Measurements from ENCODE around the gene C3orf49.

Gene C3orf49

DNA sequence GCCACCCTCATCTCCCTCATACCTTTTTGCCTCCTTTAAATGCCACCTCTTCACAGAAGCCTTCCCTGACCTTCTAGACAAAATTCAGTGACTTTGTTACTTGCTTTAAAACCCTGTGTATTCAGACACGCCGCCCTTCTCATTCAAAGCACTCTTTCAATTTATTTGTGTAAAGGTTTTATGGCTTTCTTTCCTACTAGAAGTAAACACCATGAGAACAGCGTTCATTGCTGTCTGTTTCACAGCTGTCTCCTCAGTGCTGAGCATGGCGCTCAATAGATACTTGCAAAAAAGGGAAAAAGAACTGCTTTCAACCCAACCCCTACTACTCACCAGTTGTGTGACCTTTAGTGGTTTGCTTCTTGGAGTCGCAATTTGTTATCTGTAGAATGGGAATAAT, 61.6 kb downstream of the C3orf49 start:
- DNase-seq (ENCODE audit: low read depth): no peak
- TF ChIP-seq MAX (IDR thresholded peaks at IDR 0.05; ENCODE audit: low read depth, low read length) (no peak), POLR2A (IDR thresholded peaks at IDR 0.05; ENCODE audit: extremely low read depth, insufficient read length) (no peak), MYC (IDR thresholded peaks at IDR 0.05; ENCODE audit: low read depth, low read length) (no peak)
- TF ChIP-seq, protein P1, sequence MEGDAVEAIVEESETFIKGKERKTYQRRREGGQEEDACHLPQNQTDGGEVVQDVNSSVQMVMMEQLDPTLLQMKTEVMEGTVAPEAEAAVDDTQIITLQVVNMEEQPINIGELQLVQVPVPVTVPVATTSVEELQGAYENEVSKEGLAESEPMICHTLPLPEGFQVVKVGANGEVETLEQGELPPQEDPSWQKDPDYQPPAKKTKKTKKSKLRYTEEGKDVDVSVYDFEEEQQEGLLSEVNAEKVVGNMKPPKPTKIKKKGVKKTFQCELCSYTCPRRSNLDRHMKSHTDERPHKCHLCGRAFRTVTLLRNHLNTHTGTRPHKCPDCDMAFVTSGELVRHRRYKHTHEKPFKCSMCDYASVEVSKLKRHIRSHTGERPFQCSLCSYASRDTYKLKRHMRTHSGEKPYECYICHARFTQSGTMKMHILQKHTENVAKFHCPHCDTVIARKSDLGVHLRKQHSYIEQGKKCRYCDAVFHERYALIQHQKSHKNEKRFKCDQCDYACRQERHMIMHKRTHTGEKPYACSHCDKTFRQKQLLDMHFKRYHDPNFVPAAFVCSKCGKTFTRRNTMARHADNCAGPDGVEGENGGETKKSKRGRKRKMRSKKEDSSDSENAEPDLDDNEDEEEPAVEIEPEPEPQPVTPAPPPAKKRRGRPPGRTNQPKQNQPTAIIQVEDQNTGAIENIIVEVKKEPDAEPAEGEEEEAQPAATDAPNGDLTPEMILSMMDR (IDR thresholded peaks at IDR 0.05; ENCODE audit: low read depth, low read length): no peak
- no peak overlapping the region for H3K4me3 ChIP-seq (ENCODE audit: low read depth, low read length)

GRCh38 chr3:63886858-63887257, 67.8 kb downstream of the C3orf49 start:
- DNase-seq (ENCODE audit: low read depth): no peak
- TF ChIP-seq, protein P1 (IDR thresholded peaks at IDR 0.05; ENCODE audit: low read depth, low read length): no peak
- no peak for TF ChIP-seq MYC (IDR thresholded peaks at IDR 0.05; ENCODE audit: low read depth, low read length)
- no peak for TF ChIP-seq POLR2A (IDR thresholded peaks at IDR 0.05; ENCODE audit: extremely low read depth, insufficient read length)
- TF ChIP-seq MAX (IDR thresholded peaks at IDR 0.05; ENCODE audit: low read depth, low read length): no peak
- no peak overlapping the region for H3K4me3 ChIP-seq (ENCODE audit: low read depth, low read length)

DNA sequence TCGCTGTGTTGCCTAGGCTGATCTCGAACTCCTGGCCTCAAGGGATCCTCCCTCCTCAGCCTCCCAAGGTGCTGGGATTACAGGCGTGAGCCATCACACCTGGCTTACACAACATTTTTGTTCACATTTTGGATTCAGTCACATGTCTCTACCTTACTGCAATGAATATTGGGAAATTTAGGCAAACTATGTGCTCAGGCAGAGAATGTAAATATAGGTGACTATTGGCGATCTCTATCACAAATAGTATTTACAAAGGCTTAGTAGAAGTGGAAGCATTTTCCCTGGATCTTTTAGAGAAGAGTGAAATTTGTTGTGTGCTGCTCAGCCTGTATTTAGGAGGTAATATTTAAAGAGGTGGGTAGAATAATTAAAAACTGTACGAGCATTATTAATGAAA, 72.4 kb downstream of the C3orf49 start:
- H3K4me3 ChIP-seq (ENCODE audit: low read depth, low read length): no peak overlapping the region
- DNase-seq (ENCODE audit: low read depth): no peak
- no peak for TF ChIP-seq MYC (IDR thresholded peaks at IDR 0.05; ENCODE audit: low read depth, low read length)
- TF ChIP-seq, protein P1 (IDR thresholded peaks at IDR 0.05; ENCODE audit: low read depth, low read length): no peak

DNA sequence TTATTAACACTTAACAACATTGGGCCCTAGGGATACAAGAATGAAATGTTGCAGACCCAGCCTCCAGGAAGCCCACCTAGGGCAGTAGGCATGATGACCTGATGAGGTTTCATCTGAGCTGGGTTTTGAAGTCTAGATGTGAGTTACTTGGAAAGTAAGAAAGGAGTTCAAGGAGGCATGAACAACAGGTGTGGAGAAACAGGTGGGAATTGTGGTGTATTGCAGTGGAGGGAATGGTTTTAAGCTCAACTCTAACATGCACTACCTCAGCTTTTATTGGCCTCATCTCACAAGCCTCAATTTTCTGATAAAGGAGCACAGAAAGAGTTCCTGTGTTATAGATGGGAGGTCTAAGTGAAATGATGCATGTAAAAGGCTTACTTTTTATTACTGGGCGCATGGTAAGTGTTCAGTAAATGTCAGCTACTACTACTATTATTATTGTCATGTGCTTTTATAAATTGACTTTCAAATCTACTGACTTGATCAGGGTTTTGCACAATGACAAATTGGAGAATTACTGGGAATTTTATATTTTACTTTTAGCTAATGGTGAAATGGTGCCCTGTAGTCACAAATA, 73.8 kb downstream of the C3orf49 start:
- H3K4me3 ChIP-seq (ENCODE audit: low read depth, low read length): no peak overlapping the region
- DNase-seq (ENCODE audit: low read depth): no peak
- TF ChIP-seq MYC (IDR thresholded peaks at IDR 0.05; ENCODE audit: low read depth, low read length) (no peak), POLR2A (IDR thresholded peaks at IDR 0.05; ENCODE audit: extremely low read depth, insufficient read length) (no peak), MAX (IDR thresholded peaks at IDR 0.05; ENCODE audit: low read depth, low read length) (no peak)
- TF ChIP-seq, protein P1 (IDR thresholded peaks at IDR 0.05; ENCODE audit: low read depth, low read length): no peak

DNA sequence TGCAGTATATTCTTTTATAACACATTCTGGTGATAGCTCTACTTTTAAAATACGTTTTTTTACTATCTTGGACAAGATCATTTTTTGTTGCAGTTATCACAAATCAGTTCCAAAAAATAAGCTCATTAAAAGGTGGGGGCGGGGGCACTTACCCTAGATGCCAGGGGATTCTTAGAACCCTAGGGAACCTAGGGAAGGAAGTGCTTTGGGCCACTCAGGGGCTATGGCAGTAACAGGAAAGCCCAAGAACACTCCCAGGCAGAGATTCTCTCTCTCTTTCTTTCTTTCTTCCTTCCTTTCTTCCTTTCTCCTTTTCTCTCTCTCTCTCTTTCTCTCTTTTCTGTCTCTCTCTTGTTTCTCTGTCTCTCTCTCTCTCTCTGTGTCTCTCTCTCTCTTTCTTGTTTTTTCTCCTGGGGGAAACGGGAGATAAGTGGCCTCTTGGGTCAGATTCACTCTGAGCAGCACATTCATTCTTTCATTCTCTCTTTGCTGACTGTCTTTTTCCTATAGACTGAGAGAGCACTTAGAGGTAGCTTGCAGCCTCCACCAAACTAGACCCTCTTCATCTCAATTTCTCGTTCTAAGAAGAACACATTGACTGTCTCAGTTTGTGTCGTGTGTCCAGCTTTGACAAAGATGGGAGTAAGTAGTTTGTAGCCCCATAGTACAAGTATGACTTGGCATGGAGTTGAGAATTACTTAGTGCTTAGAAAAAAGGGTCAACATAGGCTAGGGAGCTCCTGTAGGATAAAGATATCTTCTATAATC, 76.5 kb downstream of the C3orf49 start:
- no peak overlapping the region for H3K4me3 ChIP-seq (ENCODE audit: low read depth, low read length)
- TF ChIP-seq MYC (IDR thresholded peaks at IDR 0.05; ENCODE audit: low read depth, low read length) (no peak), MAX (IDR thresholded peaks at IDR 0.05; ENCODE audit: low read depth, low read length) (no peak), POLR2A (IDR thresholded peaks at IDR 0.05; ENCODE audit: extremely low read depth, insufficient read length) (no peak)
- TF ChIP-seq, protein P1 (IDR thresholded peaks at IDR 0.05; ENCODE audit: low read depth, low read length): no peak
- no peak for DNase-seq (ENCODE audit: low read depth)

Data from NB4 (cell line).